HG03469 (cell line): ENCODE measurements around the gene GALNTL6.
A peak's percentile ranks its signal among the peaks of the same experiment; 100 is the strongest.

Source experiments
- ATAC-seq: cut with Tn5 transposase; IDR thresholded peaks from one replicate; pipeline ENCODE4 v1.9.1; 2021; ENCODE audit warnings: mild to moderate bottlenecking, moderate library complexity, moderate number of reproducible peaks; ENCODE audit not compliant: unreplicated experiment

Gene GALNTL6

GRCh38 chr4:171985129-171985528 is 171.9 kb downstream of the GALNTL6 start:
- ATAC-seq: no peak

GRCh38 chr4:171993247-171993646 is 180.0 kb downstream of the GALNTL6 start:
- ATAC-seq: no peak

DNA sequence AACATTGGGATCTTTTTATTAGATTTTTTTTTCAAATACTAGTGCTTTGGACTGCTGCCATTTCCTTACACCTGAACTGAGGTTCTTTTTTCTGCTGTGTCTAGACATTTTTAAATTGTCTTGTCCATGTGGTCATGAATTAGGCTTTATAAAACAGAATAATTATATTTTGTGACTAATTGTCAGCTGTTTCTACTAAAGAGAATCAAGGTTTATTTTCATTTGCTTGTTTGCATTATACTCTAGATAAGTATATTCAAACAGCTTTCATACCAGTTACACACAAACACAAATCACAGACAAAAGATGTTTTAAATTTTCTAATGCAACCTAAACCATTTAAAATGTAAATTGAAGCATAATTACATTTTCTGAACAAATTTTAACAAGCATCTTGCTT is 194.7 kb downstream of the GALNTL6 start:
- ATAC-seq: no peak

DNA sequence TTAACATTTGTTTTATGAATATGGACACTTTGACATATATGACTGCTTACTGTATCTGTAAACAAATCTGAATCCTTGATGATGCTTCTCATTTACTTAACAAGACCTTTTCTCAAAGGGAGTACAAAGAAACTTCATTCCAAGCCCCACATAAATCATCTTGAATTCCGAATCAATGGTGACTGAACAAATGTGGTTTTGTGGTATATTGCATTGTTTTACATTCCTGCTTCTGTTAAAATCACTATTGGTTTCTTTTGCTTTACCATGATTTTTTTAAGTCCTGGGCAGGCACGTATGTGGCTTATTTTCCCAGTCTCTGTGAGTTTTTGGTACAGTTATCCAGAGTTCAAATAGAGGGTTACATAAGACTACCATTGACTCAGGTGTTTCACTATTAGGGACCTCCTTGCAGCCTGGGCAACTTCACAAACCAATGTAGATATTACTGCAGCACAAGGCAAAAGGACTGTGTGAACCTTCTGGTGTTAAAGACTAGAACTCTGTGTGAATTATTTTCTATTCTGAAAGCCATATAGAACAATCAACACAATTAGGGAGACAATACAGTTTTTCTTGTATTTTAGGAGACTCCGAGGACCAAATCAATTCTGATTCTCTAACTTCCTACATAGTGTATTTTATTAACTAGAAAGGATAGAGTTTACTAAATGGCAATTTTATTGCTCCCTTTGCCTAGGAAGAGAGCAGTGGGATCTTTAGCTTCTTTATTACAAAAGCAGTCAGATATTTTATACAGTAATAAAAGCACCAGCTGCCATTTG is 196.4 kb downstream of the GALNTL6 start:
- no peak for ATAC-seq

DNA sequence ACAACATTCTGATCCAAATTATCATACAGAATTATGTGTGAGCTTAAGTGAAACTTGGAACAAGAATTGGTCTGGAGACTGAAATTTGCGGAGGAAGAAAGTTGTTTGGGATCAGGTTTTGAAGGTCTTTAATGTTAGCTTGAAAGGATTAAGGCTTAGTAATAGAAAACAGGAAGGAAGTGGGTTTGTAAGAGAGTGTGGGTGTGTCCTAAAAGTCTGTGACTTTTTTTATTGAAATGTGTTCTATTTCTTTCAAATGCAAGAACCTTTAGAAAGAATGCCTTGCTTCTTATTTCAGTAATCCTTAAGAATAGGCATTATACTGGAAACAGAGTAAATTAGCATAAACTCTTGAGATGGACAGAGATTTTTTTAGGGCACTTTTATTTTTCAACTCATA is 198.0 kb downstream of the GALNTL6 start:
- no peak for ATAC-seq

DNA sequence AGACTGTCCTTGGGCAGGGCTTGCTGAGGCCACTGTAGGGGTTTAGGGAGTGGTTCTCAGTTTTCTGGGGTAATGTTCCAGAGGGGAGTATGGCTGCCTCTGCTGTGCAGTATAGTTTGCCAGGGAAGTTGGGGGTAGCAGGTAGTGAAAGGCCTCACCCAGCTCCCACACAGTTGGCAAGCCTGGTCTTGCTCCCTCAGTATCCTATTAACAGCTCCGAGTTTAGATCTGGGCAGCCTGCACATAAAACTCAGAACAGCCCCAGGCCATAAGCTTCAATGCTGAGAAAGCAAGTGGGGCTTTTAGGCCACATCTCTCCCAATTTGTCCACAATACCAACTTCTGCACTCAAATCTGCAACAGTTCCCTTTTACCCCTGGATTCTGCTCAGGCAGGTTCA is 205.2 kb downstream of the GALNTL6 start:
- no peak for ATAC-seq

DNA sequence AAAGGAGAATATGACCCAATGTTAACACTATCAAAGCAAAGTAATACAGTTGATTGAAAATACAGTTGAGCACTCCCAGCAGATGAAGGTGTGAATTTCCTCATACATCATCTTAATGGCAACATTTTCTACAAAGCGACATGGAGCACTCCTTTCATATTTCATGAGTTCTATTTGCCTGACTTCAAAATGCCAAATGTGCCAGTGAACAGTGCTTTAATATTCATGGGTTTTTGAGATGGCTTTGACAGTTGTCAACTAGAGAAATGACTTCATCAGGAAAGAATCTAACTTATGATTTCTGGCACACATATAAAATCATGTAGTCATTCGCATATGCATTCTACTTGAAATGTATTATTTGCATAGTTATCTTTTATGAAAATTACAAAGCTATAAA is 222.4 kb downstream of the GALNTL6 start:
- no peak for ATAC-seq

GRCh38 chr4:172040766-172041165 is 227.6 kb downstream of the GALNTL6 start:
- ATAC-seq: no peak

- ATAC-seq: no peak
Observed at GRCh38 chr4:172042714-172043114, 229.5 kb downstream of the GALNTL6 start.

- ATAC-seq: no peak
Observed at GRCh38 chr4:172045981-172046380, 232.8 kb downstream of the GALNTL6 start.

GRCh38 chr4:172048666-172049065 is 235.5 kb downstream of the GALNTL6 start:
- ATAC-seq: no peak

DNA sequence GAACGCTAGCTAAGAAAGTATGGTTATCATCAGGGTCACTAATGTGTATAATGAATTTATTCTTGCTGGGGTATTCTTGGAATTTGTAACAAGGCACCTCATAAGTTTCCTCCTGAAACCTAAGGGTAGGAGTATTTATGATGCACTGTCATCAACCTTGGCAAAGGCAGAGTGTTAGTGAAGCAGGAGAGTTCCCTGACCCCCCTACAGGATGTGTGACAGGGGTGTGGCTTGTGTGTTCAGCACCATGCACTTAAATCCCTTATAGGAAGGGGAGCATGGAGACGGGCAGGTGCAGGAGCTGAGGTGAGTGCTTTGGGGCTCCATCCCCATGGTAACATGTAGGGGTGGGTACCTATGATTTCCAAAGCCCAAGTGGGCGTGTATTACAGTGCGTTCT is 237.7 kb downstream of the GALNTL6 start:
- ATAC-seq: no peak

GRCh38 chr4:172055046-172055445 is 241.8 kb downstream of the GALNTL6 start:
- ATAC-seq: peak; percentile 75

- ATAC-seq: no peak
Observed at GRCh38 chr4:172055498-172055897, 242.3 kb downstream of the GALNTL6 start.

- ATAC-seq: peak; percentile 84
Observed at GRCh38 chr4:172061204-172061603, 248.0 kb downstream of the GALNTL6 start.

DNA sequence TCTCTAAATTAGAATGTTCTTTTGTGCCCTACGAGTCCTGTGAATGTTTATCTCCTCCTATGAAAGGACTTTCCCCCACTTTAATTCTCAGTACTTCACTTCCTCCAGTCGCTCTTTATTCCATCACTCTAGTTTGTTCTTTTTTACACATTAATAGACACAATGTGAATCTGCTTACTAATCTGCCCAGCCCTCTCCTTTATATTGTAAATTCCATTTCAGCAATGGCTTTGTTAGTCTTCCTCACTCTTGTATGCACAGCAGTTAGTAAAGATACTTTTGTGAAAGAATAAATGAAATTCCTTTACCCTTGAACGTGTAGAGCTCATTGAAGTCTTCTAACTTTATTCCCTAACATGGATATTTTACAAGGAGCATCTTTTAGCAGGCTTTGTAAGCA is 255.3 kb downstream of the GALNTL6 start:
- no peak for ATAC-seq

DNA sequence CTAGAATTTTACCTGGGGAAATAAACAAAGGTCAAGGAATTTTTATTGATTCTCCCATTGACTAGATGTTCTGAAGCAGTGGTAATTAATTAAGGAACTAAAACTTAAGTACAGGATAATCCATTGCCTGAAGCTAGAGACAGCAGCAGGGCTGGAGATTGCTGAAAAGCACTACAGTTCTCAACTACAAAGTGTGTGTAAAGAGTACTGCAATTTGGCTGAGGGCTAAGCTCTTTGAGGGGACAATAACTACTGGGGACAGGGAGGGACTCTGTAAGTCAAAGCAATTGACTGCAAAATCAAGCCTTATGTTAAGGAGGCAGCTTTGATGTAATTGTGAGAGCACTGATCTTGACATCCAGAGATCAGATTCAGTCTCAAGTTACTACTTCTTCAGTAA is 260.4 kb downstream of the GALNTL6 start:
- no peak for ATAC-seq

DNA sequence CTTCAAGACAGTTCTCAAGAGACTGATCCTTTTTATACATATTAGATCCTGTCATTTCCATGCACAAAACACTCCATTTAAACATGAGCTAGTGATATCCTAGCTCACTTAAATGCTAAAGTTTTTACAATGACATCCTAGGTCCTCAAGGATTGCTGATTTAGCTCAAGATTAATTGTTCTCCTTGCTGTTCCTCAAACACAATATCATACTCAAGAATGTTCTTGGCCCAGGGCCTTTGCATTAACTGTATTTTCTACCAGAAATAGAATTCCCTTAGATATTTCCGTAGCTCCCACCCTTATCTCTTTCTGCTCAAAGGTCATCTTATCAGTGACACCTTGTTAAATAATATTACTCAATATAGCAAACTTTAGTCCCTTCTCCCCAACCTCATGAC is 270.1 kb downstream of the GALNTL6 start:
- no peak for ATAC-seq

- ATAC-seq: no peak
Observed at GRCh38 chr4:172088556-172088955, 275.4 kb downstream of the GALNTL6 start.

GRCh38 chr4:172095161-172095560 is 282.0 kb downstream of the GALNTL6 start:
- ATAC-seq: no peak

- ATAC-seq: no peak
Observed at GRCh38 chr4:172096786-172097185, 283.6 kb downstream of the GALNTL6 start.

GRCh38 chr4:172099376-172099775 is 286.2 kb downstream of the GALNTL6 start:
- ATAC-seq: no peak

DNA sequence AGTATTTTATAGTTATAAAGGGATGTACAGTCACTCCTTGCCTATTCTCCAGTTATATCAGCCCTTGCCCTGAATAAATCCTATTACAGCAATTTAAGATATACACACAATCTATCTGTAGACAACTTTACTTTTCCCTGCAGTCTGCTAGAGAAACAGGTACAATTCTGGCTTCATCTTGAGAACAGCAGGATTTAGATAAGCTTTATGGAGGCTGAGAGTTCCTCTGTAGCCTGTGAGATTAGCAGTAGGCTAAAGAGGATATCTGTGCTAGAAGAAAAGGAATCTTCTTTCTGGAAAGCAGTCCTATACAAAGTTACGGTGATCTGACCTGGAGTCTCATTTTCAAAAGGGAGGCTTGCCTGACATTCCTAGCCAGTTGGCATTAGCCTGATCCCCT is 290.3 kb downstream of the GALNTL6 start:
- no peak for ATAC-seq
